ENCODE results near the gene DNM1L.

Gene DNM1L

DNA sequence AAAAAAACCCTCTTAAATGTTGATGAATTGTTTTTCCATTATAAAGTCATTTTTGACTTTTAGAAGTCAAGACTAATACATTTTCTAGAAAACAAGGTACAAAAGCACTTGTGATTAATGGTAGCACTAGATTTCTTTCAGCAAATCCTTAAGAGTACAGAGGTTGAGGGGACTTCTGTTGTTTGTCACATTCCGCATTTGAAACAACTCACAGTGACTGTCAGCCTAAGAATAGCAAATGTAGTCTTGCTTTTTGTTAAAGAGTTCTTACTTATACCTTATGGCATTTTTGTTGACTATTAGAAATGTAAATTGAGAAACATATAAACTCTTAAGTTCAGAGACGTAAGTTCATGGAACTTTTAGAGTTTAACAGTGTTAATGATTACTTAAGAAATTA is 60.2 kb downstream of the DNM1L start:
- TF ChIP-seq CTCF (conservative IDR thresholded peaks at IDR 0.05) (no peak), ZFX (IDR thresholded peaks at IDR 0.05) (no peak)

DNA sequence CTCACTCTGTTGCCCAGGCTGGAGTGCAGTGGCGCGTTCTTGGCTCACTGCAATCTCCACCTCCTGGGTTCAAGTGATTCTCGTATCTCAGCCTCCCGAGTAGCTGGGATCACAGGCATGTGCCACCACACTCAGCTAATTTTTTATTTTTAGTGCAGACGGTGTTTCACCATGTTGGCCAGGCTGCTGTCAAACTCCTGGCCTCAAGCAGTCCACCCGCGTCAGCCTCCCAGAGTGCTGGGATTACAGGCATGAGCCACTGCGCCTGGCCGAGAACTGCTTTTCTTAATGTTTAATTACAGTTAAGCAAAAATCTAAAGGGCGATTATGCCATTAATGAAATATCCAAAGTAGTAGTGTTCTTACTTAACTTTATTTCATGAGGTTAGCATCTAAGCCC is 63.0 kb downstream of the DNM1L start:
- TF ChIP-seq CTCF (conservative IDR thresholded peaks at IDR 0.05): no peak
- TF ChIP-seq ZFX (IDR thresholded peaks at IDR 0.05): no peak
- H3K27ac ChIP-seq: no peak overlapping the region

More for the DNA sequence above, 60.2 kb downstream of the DNM1L start:
- H3K27ac ChIP-seq: no peak overlapping the region

DNA sequence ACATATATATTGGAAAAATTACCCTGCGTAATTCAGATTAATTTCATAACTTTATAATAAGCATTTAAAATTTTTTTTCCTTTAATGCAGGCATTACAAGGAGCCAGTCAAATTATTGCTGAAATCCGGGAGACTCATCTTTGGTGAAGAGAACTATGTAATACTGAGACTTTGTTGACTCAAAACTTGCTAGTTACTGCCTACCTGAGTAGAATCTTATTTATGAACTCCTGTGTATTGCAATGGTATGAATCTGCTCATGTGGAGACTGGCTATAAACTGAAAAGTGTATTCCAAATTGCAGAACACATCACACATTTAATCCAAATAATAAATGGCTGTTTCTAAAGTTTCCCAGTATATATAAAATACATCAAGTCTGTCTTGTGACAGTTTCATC is 64.2 kb downstream of the DNM1L start:
- no peak overlapping the region for H3K27ac ChIP-seq
- no peak for TF ChIP-seq ZFX (IDR thresholded peaks at IDR 0.05)
- no peak for TF ChIP-seq CTCF (conservative IDR thresholded peaks at IDR 0.05)

DNA sequence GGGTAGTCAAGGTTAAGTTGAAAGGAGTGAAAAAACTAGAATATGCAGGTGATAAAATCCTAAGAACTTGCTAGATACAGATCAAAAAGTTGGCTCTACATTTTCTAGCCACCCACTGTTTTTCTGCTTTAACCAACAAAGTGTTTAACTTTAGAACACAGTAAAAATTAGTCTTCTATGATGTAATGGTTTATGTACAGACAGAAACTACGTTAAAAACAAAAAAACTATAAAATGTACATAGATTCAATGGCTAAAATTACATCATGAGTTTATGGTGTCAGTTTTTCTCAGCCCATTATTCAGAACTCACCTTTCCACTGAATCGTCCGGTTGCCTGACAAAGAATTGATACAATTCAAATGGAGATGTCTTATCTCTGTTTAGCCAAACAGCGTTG is 74.5 kb downstream of the DNM1L start:
- no peak for TF ChIP-seq ZFX (IDR thresholded peaks at IDR 0.05)
- no peak for TF ChIP-seq CTCF (conservative IDR thresholded peaks at IDR 0.05)
- H3K27ac ChIP-seq: no peak overlapping the region

- H3K27ac ChIP-seq: peak overlapping the region; percentile 97; the same call in 1 of the 2 replicates
- TF ChIP-seq ZFX (IDR thresholded peaks at IDR 0.05) (no peak), CTCF (conservative IDR thresholded peaks at IDR 0.05) (no peak)
Observed at GRCh38 chr12:32754111-32754510, 75.0 kb downstream of the DNM1L start.

GRCh38 chr12:32755051-32755653 is 76.1 kb downstream of the DNM1L start:
- peak; percentile 89 for TF ChIP-seq CTCF (conservative IDR thresholded peaks at IDR 0.05)
- peak; percentile 86 for TF ChIP-seq ZFX (IDR thresholded peaks at IDR 0.05)
- H3K27ac ChIP-seq: peak overlapping the region; percentile 97

- TF ChIP-seq ZFX (IDR thresholded peaks at IDR 0.05) (peak; percentile 43), CTCF (conservative IDR thresholded peaks at IDR 0.05) (peak; percentile 86)
Observed at GRCh38 chr12:32755654-32756475, 76.8 kb downstream of the DNM1L start, which contains the start of gene YARS2. YARS2 (minus strand) TSS chr12:32755897; CDS start chr12:32755874, 23 bp downstream.

More at GRCh38 chr12:32755654-32756475, 76.8 kb downstream of the DNM1L start, which contains the start of gene YARS2:
- peak within 1 kb of the TSS; percentile 97 for H3K27ac ChIP-seq
